Thyroid gland (tissue), 4 donors: ENCODE data around the gene KCNQ1.

Experiments
- POLR2A ChIP-seq, 2 donors: fragments of 450-650 bp; IDR thresholded peaks; one replicate each; pipeline ENCODE4 v1.6.1; 2017; ENCODE audit warnings: antibody characterized with exemption in 2 of 2, mild to moderate bottlenecking in 2 of 2, moderate library complexity in 1 of 2
- TF ChIP-seq, protein P1 (sequence below), 6 experiments: fragments of 200-600 bp in 3 of 6; fragments of 450-650 bp in 3 of 6; sonication (generic) in 3 of 6; IDR thresholded peaks; one replicate each; pipeline ENCODE4 v1.5.1; 2016 to 2019; ENCODE audit warnings: antibody characterized with exemption in 6 of 6, mild to moderate bottlenecking in 2 of 6, inconsistent platforms in 1 of 6, moderate library complexity in 1 of 6

DNA sequence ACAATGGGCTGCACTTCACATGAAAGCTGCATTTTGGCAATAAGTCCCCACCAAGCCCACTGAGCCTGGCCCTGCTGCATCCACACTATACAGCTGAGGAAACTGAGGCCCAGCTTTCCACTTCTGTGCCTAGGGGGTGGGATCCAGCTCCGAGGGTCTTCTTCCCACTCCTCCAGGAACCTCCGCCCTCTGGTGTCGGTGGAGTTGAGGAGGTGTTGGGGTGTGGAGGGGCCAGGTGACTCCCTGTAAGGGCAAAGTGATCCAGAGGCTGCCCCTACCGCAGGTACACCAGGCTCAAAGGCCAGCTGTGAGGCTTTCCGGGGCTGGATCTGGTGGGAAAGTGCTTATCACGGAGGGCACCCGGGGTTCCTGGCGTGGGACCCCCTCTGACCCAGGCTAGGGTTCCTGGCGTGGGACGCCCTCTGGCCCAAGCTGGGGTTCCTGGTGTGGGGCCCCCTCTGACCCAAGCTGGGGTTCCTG lies 125.0 kb downstream of the KCNQ1 start:
- TF ChIP-seq, protein P1, sequence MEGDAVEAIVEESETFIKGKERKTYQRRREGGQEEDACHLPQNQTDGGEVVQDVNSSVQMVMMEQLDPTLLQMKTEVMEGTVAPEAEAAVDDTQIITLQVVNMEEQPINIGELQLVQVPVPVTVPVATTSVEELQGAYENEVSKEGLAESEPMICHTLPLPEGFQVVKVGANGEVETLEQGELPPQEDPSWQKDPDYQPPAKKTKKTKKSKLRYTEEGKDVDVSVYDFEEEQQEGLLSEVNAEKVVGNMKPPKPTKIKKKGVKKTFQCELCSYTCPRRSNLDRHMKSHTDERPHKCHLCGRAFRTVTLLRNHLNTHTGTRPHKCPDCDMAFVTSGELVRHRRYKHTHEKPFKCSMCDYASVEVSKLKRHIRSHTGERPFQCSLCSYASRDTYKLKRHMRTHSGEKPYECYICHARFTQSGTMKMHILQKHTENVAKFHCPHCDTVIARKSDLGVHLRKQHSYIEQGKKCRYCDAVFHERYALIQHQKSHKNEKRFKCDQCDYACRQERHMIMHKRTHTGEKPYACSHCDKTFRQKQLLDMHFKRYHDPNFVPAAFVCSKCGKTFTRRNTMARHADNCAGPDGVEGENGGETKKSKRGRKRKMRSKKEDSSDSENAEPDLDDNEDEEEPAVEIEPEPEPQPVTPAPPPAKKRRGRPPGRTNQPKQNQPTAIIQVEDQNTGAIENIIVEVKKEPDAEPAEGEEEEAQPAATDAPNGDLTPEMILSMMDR (IDR thresholded peaks at IDR 0.05): no peak
- TF ChIP-seq POLR2A (IDR thresholded peaks at IDR 0.05): no peak
